CD8-positive, alpha-beta memory T cell (primary cell): ENCODE data around the gene FARP2. TPM values are rescaled to one million over a fixed set of nuclear protein-coding genes. Genes with fewer than 3 reads are reported as not detected.

Experiments
- CTCF ChIA-PET: fragments of 350-600 bp; sonication (Branson Sonifier 250); formaldehyde crosslinking; loops from one replicate; lab custom pipeline; 2021; ENCODE audit warnings: antibody characterized with exemption; lab: Charles Lee
- POLR2A ChIA-PET: fragments of 350-600 bp; sonication (Branson Sonifier 250); formaldehyde crosslinking; loops from one replicate; lab custom pipeline; 2021; ENCODE audit warnings: antibody characterized with exemption; lab: Charles Lee
- DNase-seq, 5 donors: peaks; one replicate each; pipeline versions ENCODE4 v3.0.0 to v3.0.0-alpha.2; 2020 to 2022; ENCODE audit warnings: mixed read lengths in 1 of 5
- H3K27ac ChIP-seq: one replicate; pipeline ENCODE4 v1.7.0; 2013; ENCODE audit warnings: low read depth, mild to moderate bottlenecking, low read length, moderate library complexity
- H3K27me3 ChIP-seq: 2 replicates; pipeline ENCODE4 v1.7.0; 2013; ENCODE audit warnings: low read length, mild to moderate bottlenecking; ENCODE audit not compliant: insufficient read depth, poor library complexity, severe bottlenecking
- H3K36me3 ChIP-seq: 2 replicates; pipeline ENCODE4 v1.7.0; 2013; ENCODE audit warnings: mild to moderate bottlenecking, low read length, moderate library complexity; ENCODE audit not compliant: insufficient read depth
- H3K4me1 ChIP-seq: 2 replicates; pipeline ENCODE4 v1.7.0; 2013; ENCODE audit warnings: mild to moderate bottlenecking, low read length, moderate library complexity; ENCODE audit not compliant: insufficient read depth
- H3K4me3 ChIP-seq: 2 replicates; pipeline ENCODE4 v1.7.0; 2013; ENCODE audit warnings: mild to moderate bottlenecking, low read length
- H3K9me3 ChIP-seq: 2 replicates; pipeline ENCODE4 v1.7.0; 2013; ENCODE audit warnings: mild to moderate bottlenecking, low read length
- H3K27ac Mint-ChIP-seq, 8 donors: one replicate each; pipeline ENCODE4 v1.8.0; 2020 to 2021; ENCODE audit warnings: mixed read lengths in 8 of 8, mild to moderate bottlenecking in 6 of 8, inconsistent platforms in 3 of 8, moderate library complexity in 3 of 8
- H3K27me3 Mint-ChIP-seq, 2 donors: one replicate each; pipeline ENCODE4 v1.8.0; 2020 to 2021; ENCODE audit warnings: mixed read lengths in 2 of 2, mild to moderate bottlenecking in 1 of 2, moderate library complexity in 1 of 2
- H3K36me3 Mint-ChIP-seq, 3 donors: one replicate each; pipeline ENCODE4 v1.8.0; 2020 to 2021; ENCODE audit warnings: mixed read lengths in 3 of 3, inconsistent platforms in 1 of 3, mild to moderate bottlenecking in 1 of 3
- H3K4me1 Mint-ChIP-seq, 3 donors: one replicate each; pipeline ENCODE4 v1.8.0; 2020 to 2021; ENCODE audit warnings: mixed read lengths in 3 of 3, inconsistent platforms in 1 of 3, mild to moderate bottlenecking in 1 of 3
- H3K4me3 Mint-ChIP-seq, 7 donors: one replicate each; pipeline ENCODE4 v1.8.0; 2020 to 2021; ENCODE audit warnings: mixed read lengths in 7 of 7, mild to moderate bottlenecking in 6 of 7, moderate library complexity in 4 of 7, inconsistent platforms in 2 of 7
- H3K9me3 Mint-ChIP-seq, 5 donors: one replicate each; pipeline ENCODE4 v1.8.0; 2020 to 2022; ENCODE audit warnings: mixed read lengths in 5 of 5, mild to moderate bottlenecking in 3 of 5, moderate library complexity in 2 of 5, inconsistent platforms in 1 of 5
- polyA plus RNA-seq: library from polyadenylated mRNA; unstranded; fragments of 300-500 nt; fragmentation: Illumina TruSeq; gene quantifications from one replicate; pipeline ENCODE4 v1.2.3, GENCODE V29; 2021
- total RNA-seq, 2 experiments: library from RNA; stranded (reverse); gene quantifications; one replicate each; pipeline ENCODE4 v1.2.3, GENCODE V29; 2021

Gene FARP2
- total and polyA plus RNA-seq, 3 experiments from 2014 or later: 10.4 to 36.0 (median 32.8) TPM

- peak overlapping the region in 2 of 7 donors; percentile 1 to 76 for H3K4me3 Mint-ChIP-seq
- CTCF ChIA-PET: interaction anchor here (0.8 to 1.0 kb wide), 2 partner anchors 13 to 36 kb away, joined by 3 read pairs; no protein-coding TSS in a partner anchor
- Histone ChIP-seq H3K27me3 (no peaks in the 10 kb centered on the region), H3K4me3 (no peak overlapping the region), H3K9me3 (no peaks in the 10 kb centered on the region), H3K36me3 (no peaks in the 10 kb centered on the region), H3K4me1 (peaks cover 50% of the 10 kb centered on the region), H3K27ac (no peak overlapping the region)
- POLR2A ChIA-PET: no interaction called here
- H3K27ac Mint-ChIP-seq: peak overlapping the region in 6 of 8 donors; percentile 8 to 92 (median 44)
- DNase-seq: no peak
- peaks cover 0 to 24% (median 2%) of the 10 kb centered on the region in 3 donors for H3K36me3 Mint-ChIP-seq
- H3K4me1 Mint-ChIP-seq: peaks cover 62 to 83% (median 75%) of the 10 kb centered on the region in 3 donors
- peaks cover 0 to 2% of the 10 kb centered on the region in 2 donors for H3K27me3 Mint-ChIP-seq
- no peaks in the 10 kb centered on the region for H3K9me3 Mint-ChIP-seq
These were observed 44.0 kb upstream of the FARP2 start for GRCh38 chr2:241312082-241312481.

GRCh38 chr2:241313543-241314095 is 42.5 kb upstream of the FARP2 start:
- Mint-ChIP-seq H3K4me1 (peaks cover 65 to 83% (median 75%) of the 10 kb centered on the region in 3 donors), H3K27me3 (peaks cover 0 to 2% of the 10 kb centered on the region in 2 donors), H3K4me3 (peak overlapping the region; percentile 65 to 99 (median 97)), H3K9me3 (no peaks in the 10 kb centered on the region), H3K27ac (peak overlapping the region; percentile 53 to 99 (median 94)), H3K36me3 (peaks cover 0 to 35% (median 2%) of the 10 kb centered on the region in 3 donors)
- no peak for DNase-seq
- H3K9me3 ChIP-seq: no peaks in the 10 kb centered on the region
- peaks cover 65% of the 10 kb centered on the region for H3K4me1 ChIP-seq
- no peak overlapping the region for H3K27ac ChIP-seq
- POLR2A ChIA-PET: interaction anchor here (0.6 to 2.1 kb wide), 3 partner anchors 37 to 324 kb away, joined by 3 to 8 read pairs (median 5); partner anchors contain the start of genes ATG4B and THAP4
- H3K4me3 ChIP-seq: no peak overlapping the region
- CTCF ChIA-PET: interaction anchor here (0.8 to 1.4 kb wide), 5 partner anchors 8 to 164 kb away, joined by 3 to 6 read pairs (median 3); partner anchors contain the start of gene PASK
- no peaks in the 10 kb centered on the region for H3K36me3 ChIP-seq
- no peaks in the 10 kb centered on the region for H3K27me3 ChIP-seq

GRCh38 chr2:241314226-241315092 is 41.6 kb upstream of the FARP2 start:
- H3K9me3 Mint-ChIP-seq: no peaks in the 10 kb centered on the region
- H3K4me3 Mint-ChIP-seq: peak overlapping the region; percentile 89 to 99 (median 98)
- Histone ChIP-seq H3K27me3 (no peaks in the 10 kb centered on the region), H3K4me3 (peak overlapping the region; percentile 89), H3K4me1 (peaks cover 65% of the 10 kb centered on the region), H3K27ac (peak overlapping the region; percentile 90), H3K9me3 (no peaks in the 10 kb centered on the region), H3K36me3 (no peaks in the 10 kb centered on the region)
- no peak for DNase-seq
- ChIA-PET CTCF (interaction anchor here (0.8 to 2.1 kb wide), 6 partner anchors 9 to 165 kb away, joined by 3 to 8 read pairs (median 4); partner anchors contain the start of gene PASK), POLR2A (interaction anchor here (0.6 to 2.1 kb wide), 8 partner anchors 16 to 749 kb away, joined by 3 to 8 read pairs (median 4); partner anchors contain the start of genes ATG4B, ING5 and THAP4)
- peaks cover 63 to 83% (median 74%) of the 10 kb centered on the region in 3 donors for H3K4me1 Mint-ChIP-seq
- H3K36me3 Mint-ChIP-seq: peaks cover 0 to 36% (median 0%) of the 10 kb centered on the region in 3 donors
- H3K27me3 Mint-ChIP-seq: peaks cover 0 to 2% of the 10 kb centered on the region in 2 donors
- H3K27ac Mint-ChIP-seq: peak overlapping the region; percentile 86 to 99 (median 96)

- Mint-ChIP-seq H3K4me1 (peaks cover 63 to 83% (median 73%) of the 10 kb centered on the region in 3 donors), H3K36me3 (peaks cover 0 to 43% (median 0%) of the 10 kb centered on the region in 3 donors), H3K4me3 (peak within 1 kb of the TSS; percentile 89 to 99 (median 98)), H3K9me3 (no peaks in the 10 kb centered on the region), H3K27ac (peak within 1 kb of the TSS; percentile 92 to 100 (median 99)), H3K27me3 (peaks cover 0 to 2% of the 10 kb centered on the region in 2 donors)
- POLR2A ChIA-PET: interaction anchor here (0.5 to 2.1 kb wide), 12 partner anchors 15 to 749 kb away, joined by 3 to 8 read pairs (median 4); partner anchors contain the start of genes ATG4B, ING5, MTERF4 and PASK
- no peaks in the 10 kb centered on the region for H3K36me3 ChIP-seq
- DNase-seq: peak; percentile 100
- H3K27me3 ChIP-seq: no peaks in the 10 kb centered on the region
- H3K4me1 ChIP-seq: peaks cover 65% of the 10 kb centered on the region
- CTCF ChIA-PET: interaction anchor here (0.6 to 2.1 kb wide), 4 partner anchors 9 to 47 kb away, joined by 3 to 8 read pairs (median 4); no protein-coding TSS in a partner anchor
- peak within 1 kb of the TSS; percentile 89 for H3K4me3 ChIP-seq
- peak within 1 kb of the TSS; percentile 90 for H3K27ac ChIP-seq
- no peaks in the 10 kb centered on the region for H3K9me3 ChIP-seq
These were observed 40.8 kb upstream of the FARP2 start, which contains the start of gene HDLBP for GRCh38 chr2:241315093-241315878. Gene HDLBP (minus strand): TSS chr2:241315672. CDS start chr2:241266869, 48,803 bp downstream.

GRCh38 chr2:241315879-241316631 is 40.0 kb upstream of the FARP2 start, which contains the start of gene SEPTIN2:
Gene SEPTIN2 (plus strand): TSS chr2:241315925. CDS start chr2:241324233, 8,308 bp downstream.
- DNase-seq: peak in 4 of 5 donors; percentile 72 to 89 (median 80)
- Mint-ChIP-seq H3K36me3 (peaks cover 0 to 47% (median 1%) of the 10 kb centered on the region in 3 donors), H3K27ac (peak within 1 kb of the TSS; percentile 92 to 100 (median 99)), H3K9me3 (no peaks in the 10 kb centered on the region), H3K4me3 (peak within 1 kb of the TSS; percentile 89 to 99 (median 98)), H3K27me3 (peaks cover 0 to 2% of the 10 kb centered on the region in 2 donors), H3K4me1 (peaks cover 63 to 83% (median 73%) of the 10 kb centered on the region in 3 donors)
- no peaks in the 10 kb centered on the region for H3K9me3 ChIP-seq
- H3K36me3 ChIP-seq: no peaks in the 10 kb centered on the region
- H3K27me3 ChIP-seq: no peaks in the 10 kb centered on the region
- peaks cover 60% of the 10 kb centered on the region for H3K4me1 ChIP-seq
- CTCF ChIA-PET: interaction anchor here (1.4 to 2.1 kb wide), 2 partner anchors 8 to 43 kb away, joined by 3 to 8 read pairs; no protein-coding TSS in a partner anchor
- POLR2A ChIA-PET: interaction anchor here (0.7 to 2.1 kb wide), 10 partner anchors 10 to 386 kb away, joined by 3 to 8 read pairs (median 3); partner anchors contain the start of genes ATG4B, ING5, MTERF4 and PASK
- H3K4me3 ChIP-seq: peak within 1 kb of the TSS; percentile 89
- peak within 1 kb of the TSS; percentile 90 for H3K27ac ChIP-seq

- POLR2A ChIA-PET: interaction anchor here (0.7 to 1.5 kb wide), 4 partner anchors 11 to 215 kb away, joined by 3 to 4 read pairs (median 3); partner anchors contain the start of gene MTERF4
These were observed 39.3 kb upstream of the FARP2 start for GRCh38 chr2:241316825-241317224.

More at GRCh38 chr2:241316825-241317224, 39.3 kb upstream of the FARP2 start:
- CTCF ChIA-PET: interaction anchor here (1.1 to 1.4 kb wide), 2 partner anchors 16 to 42 kb away, joined by 3 read pairs; no protein-coding TSS in a partner anchor
- Mint-ChIP-seq H3K9me3 (no peaks in the 10 kb centered on the region), H3K4me3 (peak overlapping the region; percentile 89 to 99 (median 98)), H3K4me1 (peaks cover 65 to 83% (median 73%) of the 10 kb centered on the region in 3 donors), H3K27me3 (peaks cover 0 to 2% of the 10 kb centered on the region in 2 donors), H3K27ac (peak overlapping the region; percentile 92 to 100 (median 99)), H3K36me3 (peaks cover 0 to 51% (median 2%) of the 10 kb centered on the region in 3 donors)
- no peaks in the 10 kb centered on the region for H3K9me3 ChIP-seq
- H3K27ac ChIP-seq: peak overlapping the region; percentile 90
- no peaks in the 10 kb centered on the region for H3K27me3 ChIP-seq
- peaks cover 62% of the 10 kb centered on the region for H3K4me1 ChIP-seq
- DNase-seq: no peak
- H3K36me3 ChIP-seq: no peaks in the 10 kb centered on the region
- H3K4me3 ChIP-seq: peak overlapping the region; percentile 86
